ENCODE measurements around the gene UST. TPM values are rescaled to one million over a fixed set of nuclear protein-coding genes. Genes with fewer than 3 reads are reported as not detected.

The UST gene
- polyA plus RNA-seq, 1 donor (not counting 4 experiments of a cell fraction or from before 2014, with no cell fraction given): 6.1 TPM

DNA sequence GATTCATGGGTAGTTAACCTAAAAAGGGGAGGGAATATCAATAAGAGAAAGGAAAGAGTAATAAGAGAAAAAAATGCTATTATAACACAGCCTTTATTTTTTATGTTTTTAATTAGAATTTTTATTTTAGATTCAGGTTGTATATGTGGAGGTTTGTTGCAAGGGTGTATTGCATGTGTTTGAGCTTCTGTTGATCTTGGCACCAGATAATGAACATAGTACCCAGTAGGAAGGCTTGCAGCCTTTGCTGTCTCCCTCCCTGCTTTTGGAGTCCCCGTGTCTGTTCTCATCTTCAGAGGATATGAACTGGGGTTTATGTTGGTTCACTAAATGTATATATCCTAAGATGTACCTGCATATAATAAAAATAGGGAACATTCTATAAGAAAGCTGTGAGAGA, 250.0 kb downstream of the UST start:
- H3K9ac ChIP-seq (ENCODE audit: control insufficient read depth, extremely low read depth, insufficient read depth, low read length): no peak overlapping the region
- no peak overlapping the region for H3K4me3 ChIP-seq (ENCODE audit: control insufficient read depth in 2 of 3, extremely low read depth in 1 of 3, insufficient read depth in 2 of 3, low read depth in 1 of 3, low read length in 3 of 3)
- no peaks in the 10 kb centered on the region for H3K79me2 ChIP-seq (ENCODE audit: control insufficient read depth, insufficient read depth, low read length)
- H3K4me1 ChIP-seq (ENCODE audit: control insufficient read depth, extremely low read depth, insufficient read depth, low read length): peaks cover 11% of the 10 kb centered on the region
- no peaks in the 10 kb centered on the region for H3K9me3 ChIP-seq (ENCODE audit: control insufficient read depth, low read depth, low read length)
- H2AFZ ChIP-seq (ENCODE audit: control insufficient read depth, low read length): no peak overlapping the region
- H4K20me1 ChIP-seq (ENCODE audit: control insufficient read depth, extremely low read depth, insufficient read depth, low read length): no peaks in the 10 kb centered on the region
- DNase-seq (ENCODE audit: low read depth, low spot score): no peak
- H3K36me3 ChIP-seq (ENCODE audit: control insufficient read depth in 2 of 2, extremely low read depth in 1 of 2, insufficient read depth in 2 of 2, low read length in 2 of 2): no peaks in the 10 kb centered on the region
- no peak overlapping the region for H3K27ac ChIP-seq (ENCODE audit: control insufficient read depth, insufficient read depth, low read length)
- H3K4me2 ChIP-seq (ENCODE audit: control insufficient read depth, extremely low read depth, insufficient read depth, low read depth, low read length): no peak overlapping the region
- H3K9me1 ChIP-seq (ENCODE audit: control insufficient read depth, extremely low read depth, insufficient read depth, low read length): no peaks in the 10 kb centered on the region
- H3K27me3 ChIP-seq (ENCODE audit: control insufficient read depth, extremely low read depth, insufficient read depth, low read length): no peaks in the 10 kb centered on the region
- TF ChIP-seq EZH2 (IDR thresholded peaks at IDR 0.05; ENCODE audit: low read length): no peak
- TF ChIP-seq, protein P1, sequence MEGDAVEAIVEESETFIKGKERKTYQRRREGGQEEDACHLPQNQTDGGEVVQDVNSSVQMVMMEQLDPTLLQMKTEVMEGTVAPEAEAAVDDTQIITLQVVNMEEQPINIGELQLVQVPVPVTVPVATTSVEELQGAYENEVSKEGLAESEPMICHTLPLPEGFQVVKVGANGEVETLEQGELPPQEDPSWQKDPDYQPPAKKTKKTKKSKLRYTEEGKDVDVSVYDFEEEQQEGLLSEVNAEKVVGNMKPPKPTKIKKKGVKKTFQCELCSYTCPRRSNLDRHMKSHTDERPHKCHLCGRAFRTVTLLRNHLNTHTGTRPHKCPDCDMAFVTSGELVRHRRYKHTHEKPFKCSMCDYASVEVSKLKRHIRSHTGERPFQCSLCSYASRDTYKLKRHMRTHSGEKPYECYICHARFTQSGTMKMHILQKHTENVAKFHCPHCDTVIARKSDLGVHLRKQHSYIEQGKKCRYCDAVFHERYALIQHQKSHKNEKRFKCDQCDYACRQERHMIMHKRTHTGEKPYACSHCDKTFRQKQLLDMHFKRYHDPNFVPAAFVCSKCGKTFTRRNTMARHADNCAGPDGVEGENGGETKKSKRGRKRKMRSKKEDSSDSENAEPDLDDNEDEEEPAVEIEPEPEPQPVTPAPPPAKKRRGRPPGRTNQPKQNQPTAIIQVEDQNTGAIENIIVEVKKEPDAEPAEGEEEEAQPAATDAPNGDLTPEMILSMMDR (optimal IDR thresholded peaks at IDR 0.05 in 1 of 3, IDR thresholded peaks at IDR 0.05 in 1 of 3, conservative IDR thresholded peaks at IDR 0.05 in 1 of 3; ENCODE audit: extremely low read depth in 1 of 3, insufficient read depth in 2 of 3, low read length in 3 of 3): no peak
- no peak for FAIRE-seq
- dilution Hi-C loops (cut with MboI; ENCODE audit: extremely low pct_ligation_motif_present, low sequenced_read_pairs): no loop called here

GRCh38 chr6:148997865-148998264, 251.0 kb downstream of the UST start:
- Histone ChIP-seq H3K4me2 (ENCODE audit: control insufficient read depth, extremely low read depth, insufficient read depth, low read depth, low read length) (no peak overlapping the region), H3K36me3 (ENCODE audit: control insufficient read depth in 2 of 2, extremely low read depth in 1 of 2, insufficient read depth in 2 of 2, low read length in 2 of 2) (no peaks in the 10 kb centered on the region), H3K9ac (ENCODE audit: control insufficient read depth, extremely low read depth, insufficient read depth, low read length) (no peak overlapping the region), H2AFZ (ENCODE audit: control insufficient read depth, low read length) (no peak overlapping the region), H3K9me3 (ENCODE audit: control insufficient read depth, low read depth, low read length) (no peaks in the 10 kb centered on the region), H3K4me1 (ENCODE audit: control insufficient read depth, extremely low read depth, insufficient read depth, low read length) (peaks cover 11% of the 10 kb centered on the region), H3K4me3 (ENCODE audit: control insufficient read depth in 2 of 3, extremely low read depth in 1 of 3, insufficient read depth in 2 of 3, low read depth in 1 of 3, low read length in 3 of 3) (no peak overlapping the region), H4K20me1 (ENCODE audit: control insufficient read depth, extremely low read depth, insufficient read depth, low read length) (no peaks in the 10 kb centered on the region), H3K9me1 (ENCODE audit: control insufficient read depth, extremely low read depth, insufficient read depth, low read length) (no peaks in the 10 kb centered on the region), H3K27ac (ENCODE audit: control insufficient read depth, insufficient read depth, low read length) (no peak overlapping the region), H3K79me2 (ENCODE audit: control insufficient read depth, insufficient read depth, low read length) (no peaks in the 10 kb centered on the region), H3K27me3 (ENCODE audit: control insufficient read depth, extremely low read depth, insufficient read depth, low read length) (no peaks in the 10 kb centered on the region)
- TF ChIP-seq EZH2 (IDR thresholded peaks at IDR 0.05; ENCODE audit: low read length): no peak
- DNase-seq (ENCODE audit: low read depth, low spot score) (no peak), FAIRE-seq (no peak)
- dilution Hi-C loops (cut with MboI; ENCODE audit: extremely low pct_ligation_motif_present, low sequenced_read_pairs): no loop called here

- TF ChIP-seq, protein P1 (optimal IDR thresholded peaks at IDR 0.05 in 1 of 3, IDR thresholded peaks at IDR 0.05 in 1 of 3, conservative IDR thresholded peaks at IDR 0.05 in 1 of 3; ENCODE audit: extremely low read depth in 1 of 3, insufficient read depth in 2 of 3, low read length in 3 of 3): no peak
- no peak for TF ChIP-seq EZH2 (IDR thresholded peaks at IDR 0.05; ENCODE audit: low read length)
- Histone ChIP-seq H4K20me1 (ENCODE audit: control insufficient read depth, extremely low read depth, insufficient read depth, low read length) (no peaks in the 10 kb centered on the region), H3K4me3 (ENCODE audit: control insufficient read depth in 2 of 3, extremely low read depth in 1 of 3, insufficient read depth in 2 of 3, low read depth in 1 of 3, low read length in 3 of 3) (no peak overlapping the region), H3K9ac (ENCODE audit: control insufficient read depth, extremely low read depth, insufficient read depth, low read length) (no peak overlapping the region), H3K36me3 (ENCODE audit: control insufficient read depth in 2 of 2, extremely low read depth in 1 of 2, insufficient read depth in 2 of 2, low read length in 2 of 2) (no peaks in the 10 kb centered on the region), H3K9me1 (ENCODE audit: control insufficient read depth, extremely low read depth, insufficient read depth, low read length) (no peaks in the 10 kb centered on the region), H3K27ac (ENCODE audit: control insufficient read depth, insufficient read depth, low read length) (no peak overlapping the region), H3K79me2 (ENCODE audit: control insufficient read depth, insufficient read depth, low read length) (no peaks in the 10 kb centered on the region), H3K27me3 (ENCODE audit: control insufficient read depth, extremely low read depth, insufficient read depth, low read length) (no peaks in the 10 kb centered on the region), H3K4me1 (ENCODE audit: control insufficient read depth, extremely low read depth, insufficient read depth, low read length) (peaks cover 15% of the 10 kb centered on the region), H3K4me2 (ENCODE audit: control insufficient read depth, extremely low read depth, insufficient read depth, low read depth, low read length) (no peak overlapping the region), H2AFZ (ENCODE audit: control insufficient read depth, low read length) (no peak overlapping the region), H3K9me3 (ENCODE audit: control insufficient read depth, low read depth, low read length) (no peaks in the 10 kb centered on the region)
- DNase-seq (ENCODE audit: low read depth, low spot score) (no peak), FAIRE-seq (no peak)
- dilution Hi-C loops (cut with MboI; ENCODE audit: extremely low pct_ligation_motif_present, low sequenced_read_pairs): no loop called here
Measured at GRCh38 chr6:148998704-148999103, 251.9 kb downstream of the UST start.
